RCC 7860 (cell line): ENCODE results near the gene EHBP1.

Experiments
- DNase-seq: peaks from one replicate; pipeline ENCODE4 v3.0.0-alpha.2; 2015; ENCODE audit warnings: low spot score
- FAIRE-seq: peaks from 2 replicates; lab custom pipeline; 2012; peaks lifted over from hg19 to GRCh38; lab: Jason Lieb, UNC

The EHBP1 gene

DNA sequence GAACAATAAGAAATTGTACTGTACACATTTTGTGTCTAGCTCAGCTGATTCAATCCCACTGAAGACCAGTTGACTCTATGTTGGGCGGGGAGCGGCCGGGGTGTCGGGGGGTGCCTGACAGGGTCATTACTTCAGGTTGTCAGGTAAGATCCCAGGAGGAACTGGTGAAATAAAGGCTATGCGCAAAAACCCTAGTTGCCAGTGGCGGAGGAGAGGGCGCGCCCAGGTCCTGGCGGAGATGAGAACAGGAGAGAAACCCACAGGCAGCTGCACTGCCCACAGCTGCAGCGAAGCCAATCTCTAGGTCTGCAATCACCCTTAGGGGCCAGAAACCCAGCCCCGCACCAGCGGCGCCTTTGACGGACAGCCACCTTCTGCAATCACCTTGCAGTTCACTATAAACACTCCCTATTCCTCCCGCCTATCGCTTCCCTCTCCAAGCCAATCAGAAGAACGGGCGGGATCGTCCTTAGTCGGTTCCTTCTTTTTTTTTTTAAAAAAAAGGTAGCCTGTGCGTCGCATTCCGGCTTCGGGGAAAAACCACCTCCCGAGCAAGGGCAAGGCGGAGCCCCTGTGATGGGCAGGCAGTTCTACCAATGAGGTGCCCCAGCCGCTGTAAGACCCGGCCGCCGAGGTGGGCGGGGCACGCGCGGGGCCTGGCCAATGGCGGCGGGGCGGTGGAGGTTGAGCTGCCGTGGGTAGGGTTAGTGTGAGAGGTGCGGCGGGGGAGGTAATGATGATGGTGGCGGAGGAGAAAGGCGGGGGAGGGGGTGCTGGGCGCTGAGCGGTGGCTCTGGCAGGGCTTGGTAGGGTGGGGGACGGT is at the start of gene EHBP1:
EHBP1 (plus strand) TSS at position 707 of the 823 bp plus-strand sequence. CDS start 1,479 bp downstream, outside the sequence.
- FAIRE-seq: peak; percentile 93
- DNase-seq: peak; percentile 100

DNA sequence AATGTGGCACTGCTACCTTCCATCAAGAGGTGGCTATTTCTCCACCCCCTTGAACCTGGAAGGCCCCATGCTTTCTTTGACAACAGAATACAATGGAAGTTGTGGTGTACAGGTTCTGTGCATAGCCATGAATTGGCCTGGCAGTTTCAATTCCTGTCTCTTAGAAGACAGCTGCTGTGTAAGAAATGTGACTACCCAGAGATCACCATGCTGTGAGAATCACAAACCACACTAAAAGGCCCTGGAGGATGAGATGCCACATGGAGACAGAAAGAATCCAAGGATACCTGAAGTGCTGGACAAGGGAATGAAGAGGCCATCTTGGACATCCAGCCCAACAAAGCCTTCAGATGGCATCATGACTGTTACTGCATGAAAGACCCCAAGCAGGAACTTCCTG is 47.7 kb upstream of the EHBP1 start:
- FAIRE-seq (no peak), DNase-seq (no peak)

DNA sequence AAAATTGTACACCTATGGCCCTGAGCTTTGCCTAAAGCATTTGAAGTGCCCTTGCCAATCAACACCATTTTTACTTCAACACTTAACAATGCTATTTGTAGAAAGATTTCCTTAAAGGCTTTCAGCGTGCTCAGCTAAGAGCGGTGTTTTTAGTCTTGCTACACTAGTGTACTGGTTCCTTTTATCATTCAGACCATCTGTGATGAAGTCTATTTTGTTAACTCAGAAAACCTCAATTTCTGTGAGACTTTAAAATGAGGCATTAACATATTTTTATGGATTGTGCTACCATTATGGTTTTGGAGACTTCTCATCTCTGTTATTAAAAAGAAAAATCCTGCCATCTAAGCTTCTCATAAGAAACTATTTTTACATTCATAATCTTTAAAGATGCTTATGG is 46.6 kb upstream of the EHBP1 start:
- no peak for FAIRE-seq
- DNase-seq: no peak

DNA sequence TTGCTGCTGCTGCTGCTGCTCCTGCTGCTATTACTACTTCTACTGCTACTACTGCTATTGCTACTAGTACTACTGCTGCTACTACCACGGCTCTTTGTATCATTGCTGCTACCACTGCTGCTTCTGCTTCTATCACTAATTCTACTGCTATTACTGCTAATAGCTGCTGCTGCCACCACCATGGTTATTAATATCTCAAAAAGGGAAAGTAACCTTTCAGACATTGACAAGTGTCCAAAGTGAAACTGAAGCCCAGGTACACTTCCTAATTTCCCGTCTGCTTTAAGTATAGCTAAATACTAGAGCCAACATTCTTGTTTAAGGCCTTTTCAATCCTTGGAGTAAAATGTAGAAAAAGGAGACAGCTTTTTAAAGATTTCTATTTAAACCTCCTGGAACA is 45.4 kb upstream of the EHBP1 start:
- no peak for DNase-seq
- FAIRE-seq: no peak

DNA sequence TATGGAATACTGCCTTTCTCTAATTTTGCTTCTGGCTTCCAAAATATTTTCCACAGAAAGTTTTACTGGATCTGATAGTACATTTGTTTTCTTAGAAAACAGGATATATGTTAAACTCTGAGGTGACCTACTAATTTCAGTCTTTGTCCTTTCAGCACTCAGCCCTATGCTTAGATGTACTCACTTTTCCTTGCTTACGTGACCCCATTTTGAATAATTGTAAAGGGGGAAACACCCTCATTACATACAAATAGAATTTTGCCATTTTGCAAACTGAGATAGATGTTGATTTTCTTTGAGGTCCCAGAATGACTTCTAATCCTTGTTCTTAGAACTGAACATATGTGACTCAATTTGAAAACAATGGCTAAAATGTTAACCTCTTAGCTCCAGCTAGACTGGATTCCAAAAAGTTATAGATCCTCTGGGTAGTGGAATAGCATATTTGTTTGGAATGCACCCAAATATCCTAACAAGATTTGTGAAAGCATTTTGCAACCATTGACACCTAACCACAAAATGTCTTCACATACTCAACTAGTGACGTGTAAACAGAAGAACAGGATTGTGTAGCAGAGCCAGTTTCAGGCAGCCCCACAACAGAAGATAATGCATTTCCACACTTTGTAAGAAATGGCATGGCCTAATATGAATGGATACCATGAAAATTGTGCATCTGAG is 44.8 kb upstream of the EHBP1 start:
- peak; percentile 30 for FAIRE-seq
- DNase-seq: peak; percentile 44

DNA sequence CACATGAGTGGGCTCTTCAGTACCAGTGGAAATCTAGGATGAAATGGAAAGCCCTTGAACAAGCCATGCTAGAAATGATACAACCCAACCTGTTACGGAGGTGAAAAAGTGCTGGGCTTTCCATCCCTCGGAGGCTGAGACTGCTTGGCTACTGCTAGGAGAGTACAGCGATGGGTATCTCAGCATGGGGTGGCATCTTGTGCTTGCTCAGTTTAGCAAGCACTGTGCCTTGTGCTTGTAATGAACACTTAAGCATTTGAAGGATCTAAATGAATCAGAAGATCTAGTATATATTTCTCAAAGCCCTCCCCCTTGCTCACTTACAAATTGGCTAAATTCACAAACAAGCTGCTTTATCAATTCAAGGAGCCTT is 44.3 kb upstream of the EHBP1 start:
- DNase-seq: no peak
- FAIRE-seq: no peak

DNA sequence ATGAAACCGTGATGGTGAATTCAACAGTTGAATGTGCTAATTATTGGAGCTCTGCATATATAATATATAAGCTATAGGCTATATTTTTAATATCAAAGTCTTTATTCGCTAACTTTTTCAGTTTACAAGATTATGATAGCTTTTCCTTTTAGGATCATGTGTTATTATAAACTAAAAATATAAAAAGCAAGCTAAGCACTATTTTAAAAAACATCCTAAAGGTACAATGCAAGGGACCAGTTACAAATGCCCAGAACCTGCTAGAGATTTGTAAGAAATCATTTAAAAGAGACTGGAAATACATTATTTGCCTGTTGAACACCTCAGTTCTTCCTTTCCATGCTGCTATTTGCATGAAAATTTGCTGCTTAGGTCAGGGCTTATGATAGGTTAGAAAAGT is 43.4 kb upstream of the EHBP1 start:
- DNase-seq (no peak), FAIRE-seq (no peak)

DNA sequence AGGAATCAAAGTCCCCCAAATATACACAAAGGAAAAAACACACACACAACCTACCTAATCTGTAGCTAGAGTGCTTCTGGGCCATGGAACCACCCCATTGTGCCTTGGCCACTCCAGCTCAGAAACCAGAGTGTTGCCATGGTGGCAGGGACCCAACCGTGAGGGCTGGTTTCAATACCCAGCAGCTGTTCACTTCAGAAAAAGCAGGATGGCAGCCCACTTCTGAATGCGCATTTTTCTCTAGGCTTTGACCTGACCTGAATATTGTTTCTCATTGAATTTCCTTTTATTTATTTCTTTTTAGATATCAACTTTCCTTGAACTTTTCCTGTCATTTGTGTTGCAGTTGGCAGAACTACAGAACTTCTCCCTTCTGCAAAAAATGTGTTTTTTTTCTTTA is 43.0 kb upstream of the EHBP1 start:
- DNase-seq (no peak), FAIRE-seq (no peak)

DNA sequence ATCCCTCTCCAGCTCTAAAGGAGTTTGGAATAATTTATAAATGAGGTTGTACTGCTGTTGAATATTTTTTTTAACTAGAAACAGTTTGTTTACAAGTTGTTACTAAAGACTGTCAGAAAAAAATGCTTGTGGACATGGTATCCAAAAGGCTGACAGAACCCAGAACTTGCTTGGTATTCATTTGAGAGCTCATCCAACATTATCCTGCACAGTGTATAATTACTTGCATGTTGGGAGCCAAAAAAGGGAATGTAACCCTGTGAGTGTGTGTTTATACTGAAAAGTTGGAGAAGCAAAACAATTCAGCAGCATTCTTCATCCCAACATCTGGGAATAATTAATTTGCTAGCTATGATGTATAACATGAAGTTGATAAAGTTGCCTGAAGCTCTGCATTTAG is 42.1 kb upstream of the EHBP1 start:
- FAIRE-seq: no peak
- DNase-seq: no peak

DNA sequence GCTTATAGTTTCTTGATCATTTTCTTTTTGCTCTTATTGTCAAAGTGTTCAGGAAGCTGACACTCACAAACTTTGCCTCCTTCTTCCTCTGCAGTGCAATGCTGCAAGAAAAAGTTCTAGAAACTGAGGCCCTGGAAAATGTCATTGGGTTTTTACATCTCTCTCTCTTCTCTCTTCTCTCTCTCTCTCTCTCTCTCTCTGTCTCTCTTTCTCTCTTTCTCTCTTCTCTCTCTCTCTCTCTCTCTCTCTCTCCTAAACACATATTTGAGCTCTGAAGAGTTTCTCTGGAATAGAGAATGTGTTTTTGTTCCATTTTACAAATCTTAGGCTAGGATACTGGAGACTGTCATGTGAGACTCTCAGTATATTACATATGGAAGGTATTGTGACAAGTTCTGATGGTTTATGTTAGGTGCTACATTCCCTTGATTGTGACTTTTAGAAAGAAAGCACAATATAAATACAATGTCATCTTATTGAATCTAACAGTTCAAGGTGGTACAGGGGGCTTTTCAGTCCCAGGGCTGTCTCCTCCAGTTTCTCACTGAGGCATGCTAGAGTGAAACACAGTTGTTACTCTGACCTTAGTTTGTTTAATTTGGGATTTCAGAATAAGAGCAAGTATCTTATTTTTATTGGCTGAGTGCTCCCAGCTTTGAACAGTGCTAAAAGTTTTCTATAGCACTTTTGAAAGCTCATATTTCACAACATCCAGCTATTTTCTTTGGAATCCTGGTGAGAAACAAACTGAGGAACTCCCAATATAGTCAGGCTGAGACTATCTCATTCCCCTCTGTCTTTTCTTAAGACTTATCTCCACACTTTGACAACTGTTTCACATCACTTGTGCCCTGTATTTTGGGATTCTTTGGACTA is 41.4 kb upstream of the EHBP1 start:
- DNase-seq (no peak), FAIRE-seq (no peak)

DNA sequence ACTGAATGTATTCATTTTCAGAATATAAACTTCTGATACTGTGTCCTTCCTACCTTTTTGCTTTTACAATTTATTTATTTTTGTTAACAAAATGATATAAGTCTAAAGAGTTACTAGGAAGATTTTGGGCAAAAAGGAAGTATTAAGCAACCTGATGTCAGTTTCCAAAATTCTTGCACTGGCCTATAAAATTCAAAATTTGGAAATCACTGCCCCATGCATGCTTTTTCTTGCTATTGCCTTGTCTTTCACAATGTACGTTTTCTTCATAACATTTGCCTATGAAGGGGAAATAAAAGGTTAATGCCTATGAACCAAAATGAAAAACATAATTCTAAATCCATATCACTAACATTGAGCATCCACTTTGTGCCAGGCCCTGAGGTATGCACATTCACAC is 40.1 kb upstream of the EHBP1 start:
- no peak for FAIRE-seq

DNA sequence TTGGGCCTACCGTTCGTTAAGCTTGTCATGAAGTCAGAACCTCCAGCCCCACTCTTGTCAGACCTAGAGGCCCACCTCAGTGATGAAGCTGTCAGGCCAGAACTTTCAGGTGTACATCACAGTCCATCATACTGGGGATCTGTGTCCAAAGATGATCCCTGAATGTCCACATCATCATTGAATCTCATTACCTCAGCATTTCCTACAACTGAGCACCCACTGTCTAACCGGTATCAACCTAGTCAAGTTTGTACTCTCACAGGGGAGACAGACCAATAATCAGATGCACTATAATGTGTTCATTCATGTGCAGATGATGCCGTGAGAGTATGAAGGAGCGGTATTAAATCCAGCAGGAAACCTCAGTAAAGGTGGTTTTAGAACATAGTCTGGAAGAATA is 36.3 kb upstream of the EHBP1 start:
- DNase-seq (no peak), FAIRE-seq (no peak)

More for the DNA sequence above, 40.1 kb upstream of the EHBP1 start:
- no peak for DNase-seq

DNA sequence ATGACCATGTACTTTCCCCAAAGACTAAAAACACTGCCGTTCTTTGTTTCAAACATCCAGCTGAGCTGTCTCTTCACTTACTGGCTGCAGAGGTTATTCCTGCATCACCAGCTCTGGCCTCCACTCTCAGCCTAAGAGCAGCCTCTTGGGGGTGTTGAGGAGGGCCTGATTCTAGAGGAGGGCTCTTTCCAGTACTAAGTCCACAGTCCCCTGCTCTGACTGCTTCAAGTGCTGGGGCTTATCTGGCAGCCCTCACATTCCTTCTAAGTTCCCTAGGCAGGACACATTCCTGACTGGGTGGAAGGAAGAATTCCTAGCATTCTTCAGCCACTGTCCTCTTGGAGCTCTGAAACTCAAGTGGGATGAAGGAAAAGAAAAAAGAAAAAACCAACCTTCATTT is 32.9 kb upstream of the EHBP1 start:
- DNase-seq (peak; percentile 82), FAIRE-seq (peak; percentile 78)

DNA sequence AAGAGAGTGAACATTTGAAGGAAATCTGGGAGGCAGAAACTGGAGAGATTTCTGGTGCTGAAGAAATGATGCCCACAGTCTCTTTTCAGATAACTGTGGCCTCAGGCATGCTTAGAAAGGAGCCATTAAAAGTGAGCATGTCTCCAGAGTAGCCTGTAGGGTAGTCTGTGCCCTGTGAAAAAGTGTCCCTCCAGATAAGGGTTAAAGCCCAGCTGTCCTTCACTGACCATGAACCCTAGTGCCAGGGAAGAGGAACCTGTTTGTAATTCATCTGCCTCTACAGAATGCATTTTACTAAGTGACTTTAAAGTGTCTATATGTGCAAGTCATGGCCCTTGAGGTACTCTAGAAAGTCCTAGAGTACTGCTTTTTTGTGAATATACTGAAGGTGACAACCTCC is 30.5 kb upstream of the EHBP1 start:
- FAIRE-seq: no peak
- DNase-seq: no peak

DNA sequence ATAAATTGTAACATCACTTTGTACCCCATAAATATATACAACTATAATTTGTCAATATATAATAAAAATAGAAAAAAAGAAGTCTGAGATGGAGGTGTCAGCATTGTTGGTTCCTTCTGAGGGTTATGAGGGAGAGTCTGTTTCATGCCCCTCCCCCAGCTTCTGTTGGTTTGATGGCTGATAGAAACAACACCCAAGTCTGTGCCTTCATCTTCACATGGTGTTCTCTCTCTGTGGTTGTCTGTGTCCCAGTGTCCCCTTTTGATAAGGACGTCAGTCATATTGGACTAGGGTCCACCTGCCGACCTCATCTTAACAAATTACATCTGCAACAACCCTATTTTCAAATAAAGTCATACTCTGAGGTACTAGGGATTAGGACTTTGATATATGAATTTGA is 20.3 kb upstream of the EHBP1 start:
- FAIRE-seq: no peak
- DNase-seq: no peak

DNA sequence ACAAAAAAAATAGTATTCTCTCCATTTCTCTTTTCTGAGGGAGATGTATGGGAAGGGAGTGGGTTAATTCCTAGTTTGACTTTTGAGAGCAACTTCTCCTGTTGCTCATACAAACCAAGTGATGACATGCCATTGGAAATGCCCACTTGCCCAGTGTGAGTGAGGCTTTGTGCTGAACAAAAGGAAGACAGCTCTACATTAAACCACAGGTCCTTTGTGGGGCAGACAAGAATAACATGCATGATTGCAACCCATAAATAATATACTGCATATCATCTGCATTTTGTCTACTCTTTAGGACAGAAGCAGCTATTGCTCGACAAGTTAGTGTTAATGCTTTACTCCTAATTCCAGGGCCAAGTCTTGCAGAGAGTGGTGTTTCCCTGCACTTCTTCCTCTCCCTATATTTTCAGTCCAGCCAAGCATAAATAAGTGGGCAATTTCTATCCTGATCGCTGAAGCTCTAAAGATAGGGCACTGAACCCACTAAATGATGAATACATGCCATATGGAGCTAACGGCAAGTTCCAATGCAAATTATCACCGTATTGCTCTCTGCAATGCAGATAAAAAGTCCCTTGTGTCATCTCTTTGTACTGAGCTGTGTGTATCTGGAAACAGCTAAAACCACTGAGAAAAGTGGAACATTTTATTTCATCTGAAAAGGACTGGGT is 19.4 kb upstream of the EHBP1 start:
- FAIRE-seq: no peak
- no peak for DNase-seq

DNA sequence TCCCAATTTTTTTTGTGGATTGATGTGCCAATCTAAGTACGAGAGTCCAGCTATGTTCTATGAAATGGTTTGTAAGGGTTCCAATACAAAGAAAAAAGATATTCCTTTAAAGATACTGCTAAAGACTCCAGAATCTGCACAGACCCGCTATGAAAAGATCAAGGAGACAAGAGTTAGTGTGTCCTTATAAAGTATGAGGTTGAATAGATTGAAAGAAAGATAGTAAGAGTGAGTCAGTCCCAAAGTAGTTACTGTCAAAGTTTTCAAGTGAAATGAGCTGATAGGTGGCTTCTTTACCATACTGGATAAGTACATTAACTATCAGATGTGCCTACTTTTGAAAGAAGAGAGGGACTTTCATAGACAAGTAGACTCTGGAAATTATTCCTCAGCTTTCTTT is 17.9 kb upstream of the EHBP1 start:
- FAIRE-seq (no peak), DNase-seq (peak; percentile 13)

DNA sequence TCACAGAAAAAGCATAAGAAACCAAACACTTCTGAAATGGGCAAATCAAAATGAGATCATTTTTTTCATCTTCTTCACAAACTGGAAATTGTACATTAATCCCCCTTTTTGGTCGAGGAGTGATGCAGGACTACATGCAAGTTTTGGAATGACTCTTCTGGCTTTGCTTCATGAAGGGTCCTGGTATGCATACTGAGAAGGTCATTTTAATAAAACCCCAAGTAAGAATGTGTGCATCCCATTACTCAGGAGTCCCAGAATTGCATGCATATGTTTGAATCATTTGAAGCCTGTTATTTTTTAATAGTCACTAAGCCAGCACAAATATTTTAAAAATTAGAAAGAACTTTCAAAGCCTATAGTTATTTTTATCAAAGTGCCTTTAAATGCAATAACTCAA is 16.7 kb upstream of the EHBP1 start:
- FAIRE-seq (no peak), DNase-seq (no peak)

DNA sequence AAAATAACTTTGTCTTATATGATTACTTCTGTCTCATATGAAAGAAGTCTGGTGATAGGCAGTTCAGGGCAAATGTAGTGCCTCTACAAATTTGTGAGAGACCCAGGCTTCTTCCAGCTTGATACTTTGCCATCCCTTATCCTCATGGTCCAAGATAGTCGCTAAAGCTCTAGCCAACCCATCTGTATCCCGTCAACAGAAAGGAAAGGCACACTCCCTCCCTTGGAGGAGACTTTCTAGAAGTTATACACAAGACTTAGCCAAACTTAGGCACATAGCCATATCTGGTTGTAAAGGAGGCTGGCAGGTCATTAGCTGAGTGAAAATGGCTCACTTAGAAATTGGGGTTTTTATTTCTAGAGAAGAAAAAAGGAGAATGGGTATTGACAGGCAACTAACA is 14.3 kb upstream of the EHBP1 start:
- DNase-seq (no peak), FAIRE-seq (no peak)

DNA sequence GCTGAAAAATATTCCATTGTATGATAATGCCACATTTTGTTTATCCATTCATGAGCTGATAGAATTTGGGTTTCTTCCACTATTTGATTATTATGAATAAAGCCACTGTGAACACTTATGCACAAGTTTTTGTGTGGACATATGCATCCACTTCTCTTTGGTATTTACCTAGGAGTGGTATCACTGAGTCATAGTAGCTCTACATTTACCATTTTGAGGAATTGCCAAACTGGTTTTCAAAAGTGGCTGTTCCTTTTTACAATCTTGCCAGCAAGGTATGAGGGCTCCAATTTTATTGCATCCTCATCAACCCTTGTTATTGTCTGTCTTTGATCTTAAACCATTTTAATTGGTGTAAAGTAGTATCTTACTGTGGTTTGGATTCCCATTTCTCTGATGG is 13.3 kb upstream of the EHBP1 start:
- no peak for FAIRE-seq
- DNase-seq: no peak

DNA sequence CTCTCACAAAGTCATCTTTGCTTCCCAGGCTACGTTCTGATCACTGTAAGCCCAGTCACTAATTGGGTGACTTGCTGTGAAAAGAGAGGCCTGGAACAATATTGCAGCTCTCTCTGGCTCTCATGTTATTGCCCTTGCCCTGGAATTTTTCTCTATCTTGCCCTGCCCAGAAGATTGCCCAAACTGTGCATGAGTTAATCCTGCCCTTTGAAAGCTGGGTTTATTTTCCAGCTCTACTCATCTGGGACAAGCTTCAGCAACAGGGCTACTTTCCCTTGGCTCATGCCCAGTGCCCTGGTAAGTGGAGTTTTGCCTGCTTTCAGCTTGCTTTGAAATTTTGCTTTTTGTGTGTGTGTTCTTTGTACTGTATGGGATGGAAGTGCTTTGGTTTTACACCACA is 6.9 kb upstream of the EHBP1 start:
- FAIRE-seq: no peak

More for the DNA sequence above, 6.9 kb upstream of the EHBP1 start:
- no peak for DNase-seq
